ENCODE data around the gene SSB.
"Not testable (repeated sequence)": the region's sequence is repeated elsewhere in the genome, so short reads cannot be mapped to it uniquely, and the experiment has no call there.

The SSB gene

DNA sequence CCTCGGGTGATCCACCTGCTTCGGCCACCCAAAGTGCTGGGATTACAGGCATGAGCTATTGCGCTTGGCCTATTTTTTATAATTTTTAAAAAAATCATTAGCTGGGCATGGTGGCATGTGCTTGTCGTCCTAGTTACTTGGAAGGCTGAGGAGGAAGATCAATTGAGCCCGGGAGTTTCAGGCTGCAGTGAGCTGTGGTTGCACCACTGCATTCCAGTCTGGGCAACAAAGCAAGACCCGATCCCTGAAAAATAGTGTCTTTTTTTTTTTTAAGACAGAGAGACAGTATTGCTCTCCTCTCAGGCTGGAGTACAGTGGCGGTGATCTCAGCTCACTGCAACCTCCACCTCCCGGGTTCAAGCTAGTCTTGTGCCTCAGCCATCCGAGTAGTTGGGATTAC is 4.8 kb downstream of the SSB start:
- no peak overlapping the region for H3K4me3 ChIP-seq (replicated peaks in 1 of 2; ENCODE audit: low read depth in 2 of 2, low read length in 2 of 2)
- DNase-seq (ENCODE audit: low read depth in 2 of 2) = no peak

DNA sequence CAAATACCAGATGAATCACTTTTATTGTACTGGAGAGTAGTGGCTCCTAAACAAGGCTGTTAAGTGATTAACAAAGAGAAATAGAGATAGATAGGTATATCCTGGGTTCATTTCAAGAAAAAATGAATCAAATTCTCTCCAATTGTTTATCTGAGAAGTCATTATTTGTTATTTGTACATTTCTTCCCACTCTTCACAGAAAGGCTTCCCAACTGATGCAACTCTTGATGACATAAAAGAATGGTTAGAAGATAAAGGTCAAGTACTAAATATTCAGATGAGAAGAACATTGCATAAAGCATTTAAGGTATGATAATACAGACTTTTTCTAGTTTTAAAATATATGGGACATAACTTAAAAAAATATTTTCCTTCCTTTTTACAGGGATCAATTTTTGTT is 7.9 kb downstream of the SSB start:
- H3K4me3 ChIP-seq (replicated peaks in 1 of 2; ENCODE audit: low read depth in 2 of 2, low read length in 2 of 2) = no peak overlapping the region
- TF ChIP-seq, protein P1, sequence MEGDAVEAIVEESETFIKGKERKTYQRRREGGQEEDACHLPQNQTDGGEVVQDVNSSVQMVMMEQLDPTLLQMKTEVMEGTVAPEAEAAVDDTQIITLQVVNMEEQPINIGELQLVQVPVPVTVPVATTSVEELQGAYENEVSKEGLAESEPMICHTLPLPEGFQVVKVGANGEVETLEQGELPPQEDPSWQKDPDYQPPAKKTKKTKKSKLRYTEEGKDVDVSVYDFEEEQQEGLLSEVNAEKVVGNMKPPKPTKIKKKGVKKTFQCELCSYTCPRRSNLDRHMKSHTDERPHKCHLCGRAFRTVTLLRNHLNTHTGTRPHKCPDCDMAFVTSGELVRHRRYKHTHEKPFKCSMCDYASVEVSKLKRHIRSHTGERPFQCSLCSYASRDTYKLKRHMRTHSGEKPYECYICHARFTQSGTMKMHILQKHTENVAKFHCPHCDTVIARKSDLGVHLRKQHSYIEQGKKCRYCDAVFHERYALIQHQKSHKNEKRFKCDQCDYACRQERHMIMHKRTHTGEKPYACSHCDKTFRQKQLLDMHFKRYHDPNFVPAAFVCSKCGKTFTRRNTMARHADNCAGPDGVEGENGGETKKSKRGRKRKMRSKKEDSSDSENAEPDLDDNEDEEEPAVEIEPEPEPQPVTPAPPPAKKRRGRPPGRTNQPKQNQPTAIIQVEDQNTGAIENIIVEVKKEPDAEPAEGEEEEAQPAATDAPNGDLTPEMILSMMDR (IDR thresholded peaks at IDR 0.05; ENCODE audit: low read depth, low read length) = no peak
- DNase-seq (ENCODE audit: low read depth in 2 of 2) = no peak

More for the DNA sequence above, 4.8 kb downstream of the SSB start:
- TF ChIP-seq, protein P1 (IDR thresholded peaks at IDR 0.05; ENCODE audit: low read depth, low read length) = no peak

DNA sequence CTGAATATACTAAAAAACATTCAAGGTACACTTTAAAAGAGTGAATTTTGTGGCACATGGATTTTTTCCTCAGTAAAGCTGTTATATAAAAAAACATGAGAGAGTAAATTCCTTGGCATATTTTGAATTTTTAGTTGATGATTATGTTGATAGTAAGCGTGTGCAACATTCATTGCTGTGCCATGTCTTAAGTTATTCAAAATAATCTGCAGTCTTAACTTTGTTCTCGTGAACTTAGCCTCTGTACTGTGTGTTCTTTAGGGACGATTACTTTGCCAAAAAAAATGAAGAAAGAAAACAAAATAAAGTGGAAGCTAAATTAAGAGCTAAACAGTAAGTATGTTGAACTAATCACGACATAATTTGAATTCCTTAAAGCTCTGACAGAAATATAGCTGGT is 9.6 kb downstream of the SSB start:
- DNase-seq (ENCODE audit: low read depth in 2 of 2) = peak; percentile 57 to 87
- H3K4me3 ChIP-seq (replicated peaks in 1 of 2; ENCODE audit: low read depth in 2 of 2, low read length in 2 of 2) = no peak overlapping the region
- TF ChIP-seq, protein P1 (IDR thresholded peaks at IDR 0.05; ENCODE audit: low read depth, low read length) = no peak

DNA sequence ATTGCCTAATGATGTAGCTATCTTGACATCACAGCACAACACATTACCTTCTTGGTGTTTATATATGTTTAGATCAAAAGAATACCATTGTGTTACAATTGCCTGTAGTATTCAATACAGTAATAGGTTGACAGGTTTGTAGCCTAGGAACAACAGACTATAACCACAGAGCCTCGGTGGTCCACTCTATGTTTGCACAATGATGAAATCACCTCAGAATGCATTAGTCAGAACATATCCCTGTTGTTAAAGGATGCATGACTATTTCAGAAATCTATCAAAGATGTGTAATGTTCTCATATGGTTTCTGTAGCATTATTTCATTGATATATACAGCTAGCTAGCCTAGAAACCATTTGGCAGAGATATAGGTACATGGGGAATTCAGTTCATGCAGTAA is 17.2 kb downstream of the SSB start:
- TF ChIP-seq, protein P1 (IDR thresholded peaks at IDR 0.05; ENCODE audit: low read depth, low read length) = no peak
- DNase-seq (ENCODE audit: low read depth in 2 of 2) = peak; percentile 51 to 92
- no peak overlapping the region for H3K4me3 ChIP-seq (replicated peaks in 1 of 2; ENCODE audit: low read depth in 2 of 2, low read length in 2 of 2)

DNA sequence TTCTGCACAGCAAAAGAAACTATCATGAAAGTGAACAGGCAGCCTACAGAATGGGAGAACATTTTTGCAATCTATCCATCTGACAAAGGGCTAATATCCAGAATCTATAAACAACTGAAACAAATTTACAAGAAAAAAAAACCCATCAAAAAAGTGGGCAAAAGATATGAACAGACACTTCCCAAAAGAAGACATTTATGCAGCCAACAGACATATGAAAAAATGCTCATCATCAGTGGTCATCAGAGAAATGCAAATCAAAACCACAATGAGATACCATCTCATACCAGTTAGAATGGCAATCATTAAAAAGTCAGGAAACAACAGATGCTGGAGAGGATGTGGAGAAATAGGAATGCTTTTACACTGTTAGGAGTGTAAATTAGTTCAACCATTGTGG is 18.3 kb downstream of the SSB start:
- not testable (repeated sequence) for DNase-seq (ENCODE audit: low read depth in 2 of 2); H3K4me3 ChIP-seq (replicated peaks in 1 of 2; ENCODE audit: low read depth in 2 of 2, low read length in 2 of 2)

DNA sequence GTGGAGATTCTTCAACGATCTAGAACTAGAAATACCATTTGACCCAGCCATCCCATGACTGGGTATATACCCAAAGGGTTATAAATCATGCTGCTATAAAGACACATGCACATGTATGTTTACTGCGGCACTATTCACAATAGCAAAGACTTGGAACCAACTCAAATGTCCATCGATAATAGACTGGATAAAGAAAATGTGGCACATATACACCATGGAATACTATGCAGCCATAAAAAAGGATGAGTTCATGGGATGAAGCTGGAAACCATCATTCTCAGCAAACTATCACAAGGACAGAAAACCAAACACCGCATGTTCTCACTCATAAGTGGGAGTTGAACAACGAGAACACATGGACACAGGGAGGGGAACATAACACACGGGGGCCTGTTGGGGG is 18.7 kb downstream of the SSB start:
- not testable (repeated sequence) for DNase-seq (ENCODE audit: low read depth in 2 of 2); H3K4me3 ChIP-seq (replicated peaks in 1 of 2; ENCODE audit: low read depth in 2 of 2, low read length in 2 of 2)

DNA sequence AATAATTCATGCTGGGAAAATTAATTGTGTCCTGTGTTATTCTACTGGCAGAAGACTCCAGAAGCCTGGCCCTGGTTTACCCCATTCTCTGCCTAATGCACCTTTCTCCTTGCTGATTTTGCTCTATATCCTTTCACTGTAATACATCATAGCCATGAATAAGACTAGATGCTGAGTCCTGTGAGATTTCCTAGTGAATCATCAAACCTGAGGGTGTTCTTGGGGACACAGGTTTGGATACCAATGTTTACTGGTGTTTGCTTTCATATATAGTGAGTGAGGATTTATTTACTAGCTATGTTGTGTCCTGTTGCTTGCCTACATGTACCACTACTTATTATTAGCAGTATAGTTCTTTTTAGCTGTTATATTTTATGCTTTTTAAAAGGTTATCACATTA is 19.6 kb downstream of the SSB start:
- DNase-seq (ENCODE audit: low read depth in 2 of 2) = peak in 1 of 2 donors; percentile 44
- TF ChIP-seq, protein P1 (IDR thresholded peaks at IDR 0.05; ENCODE audit: low read depth, low read length) = no peak
- no peak overlapping the region for H3K4me3 ChIP-seq (replicated peaks in 1 of 2; ENCODE audit: low read depth in 2 of 2, low read length in 2 of 2)

DNA sequence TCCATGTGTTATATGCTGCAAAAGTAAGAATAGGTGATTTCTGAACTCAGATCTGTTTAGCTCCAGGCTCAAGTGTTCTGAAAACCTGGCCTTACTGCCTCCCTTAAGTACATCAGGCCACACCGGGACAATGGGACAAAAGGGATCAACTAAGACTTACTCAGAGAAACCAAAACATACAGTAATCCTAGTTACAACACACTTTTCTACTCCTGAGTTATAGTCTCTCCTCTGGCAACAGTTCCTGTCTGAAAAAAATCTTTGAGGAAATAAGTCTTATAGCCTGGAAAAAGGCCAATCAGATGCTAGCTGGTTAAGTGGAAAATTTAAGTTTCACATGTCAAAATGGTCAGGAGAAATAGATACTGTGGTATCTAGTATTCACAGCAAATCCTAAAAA is 20.4 kb downstream of the SSB start:
- TF ChIP-seq, protein P1 (IDR thresholded peaks at IDR 0.05; ENCODE audit: low read depth, low read length) = no peak
- peak; percentile 60 to 76 for DNase-seq (ENCODE audit: low read depth in 2 of 2)
- no peak overlapping the region for H3K4me3 ChIP-seq (replicated peaks in 1 of 2; ENCODE audit: low read depth in 2 of 2, low read length in 2 of 2)

DNA sequence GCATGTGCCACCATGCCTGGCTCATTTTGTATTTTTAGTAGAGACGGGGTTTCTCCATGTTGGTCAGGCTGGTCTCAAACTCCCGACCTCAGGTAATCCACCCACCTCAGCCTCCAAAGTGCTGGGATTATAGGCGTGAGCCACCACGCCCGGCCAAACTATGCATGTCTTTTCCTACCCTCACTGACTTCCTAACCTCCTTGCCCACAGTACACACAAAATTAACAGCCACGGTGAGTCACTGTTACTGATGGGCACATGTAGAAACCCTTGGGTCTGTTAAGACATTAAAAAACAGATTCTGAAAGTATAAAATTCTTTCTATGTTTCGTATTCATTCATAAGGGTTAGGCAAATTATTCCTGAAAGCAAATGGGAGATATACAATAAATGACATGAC is 21.4 kb downstream of the SSB start:
- DNase-seq (ENCODE audit: low read depth in 2 of 2) = peak in 1 of 2 donors; percentile 59
- not testable (repeated sequence) for H3K4me3 ChIP-seq (replicated peaks in 1 of 2; ENCODE audit: low read depth in 2 of 2, low read length in 2 of 2)

Data from cardiac fibroblast (primary cell).